Muscle of arm (tissue), 12 donors: ENCODE measurements around the gene MYO1B. TPM values are rescaled to one million over a fixed set of nuclear protein-coding genes. Genes with fewer than 3 reads are reported as not detected.

ENCODE experiments used
- DNase-seq: peaks from one replicate; pipeline ENCODE4 v3.0.0-alpha.2; 2013
- polyA plus RNA-seq, 12 donors: library from polyadenylated mRNA; unstranded; fragments of 120-200 nt; gene quantifications; one replicate each; pipeline ENCODE4 v1.2.1, GENCODE V29; 2013; ENCODE audit not compliant: insufficient read length in 12 of 12

The MYO1B gene
- polyA plus RNA-seq, 12 donors: 68.4 to 109 (median 95.7) TPM; not detected in 1

DNA sequence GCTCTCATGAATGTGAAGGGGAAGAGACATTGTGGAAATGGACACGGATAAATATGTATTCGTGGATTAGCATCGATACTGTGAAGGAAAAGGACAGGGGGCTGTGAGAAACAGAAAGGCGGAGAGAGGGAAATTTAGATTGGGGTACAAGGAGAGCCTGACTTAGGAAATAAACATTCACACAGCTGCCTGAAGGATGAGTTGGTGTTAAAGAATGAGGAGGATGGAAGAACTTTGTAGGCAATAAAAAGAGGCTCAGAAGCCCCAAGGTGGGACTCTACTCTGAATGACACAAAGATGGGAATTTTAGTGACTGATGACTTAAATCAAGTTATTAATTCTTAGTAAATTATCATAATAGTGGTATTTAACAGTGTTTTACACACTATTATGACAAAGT is 10.1 kb downstream of the MYO1B start:
- no peak for DNase-seq

DNA sequence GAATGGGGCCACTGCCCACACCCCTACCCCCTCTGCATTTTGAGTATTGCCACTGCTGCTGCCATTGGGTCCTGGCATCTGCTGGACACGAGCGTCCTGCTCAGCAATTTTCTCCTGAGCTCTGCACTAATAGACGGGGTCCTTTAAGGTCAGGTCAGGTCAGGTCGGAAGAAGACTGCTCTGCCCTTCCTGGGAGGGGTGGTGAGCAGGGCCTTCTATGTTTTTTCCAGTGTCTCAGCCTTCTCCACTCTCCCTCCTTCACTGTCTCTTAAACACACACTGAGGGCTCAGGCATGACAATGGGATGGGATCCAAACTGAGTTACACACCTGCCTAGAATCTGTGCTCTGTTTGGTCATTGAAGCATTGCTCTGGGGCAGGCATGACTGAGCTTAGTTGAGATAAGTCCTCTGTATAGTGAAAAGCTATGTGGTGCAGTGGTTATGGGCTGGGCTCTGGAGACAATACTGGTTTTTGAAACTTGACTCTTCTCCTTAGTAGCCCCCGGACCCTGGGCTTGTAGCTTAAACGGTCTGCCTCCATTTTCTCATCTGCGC is 10.6 kb downstream of the MYO1B start:
- no peak for DNase-seq

DNA sequence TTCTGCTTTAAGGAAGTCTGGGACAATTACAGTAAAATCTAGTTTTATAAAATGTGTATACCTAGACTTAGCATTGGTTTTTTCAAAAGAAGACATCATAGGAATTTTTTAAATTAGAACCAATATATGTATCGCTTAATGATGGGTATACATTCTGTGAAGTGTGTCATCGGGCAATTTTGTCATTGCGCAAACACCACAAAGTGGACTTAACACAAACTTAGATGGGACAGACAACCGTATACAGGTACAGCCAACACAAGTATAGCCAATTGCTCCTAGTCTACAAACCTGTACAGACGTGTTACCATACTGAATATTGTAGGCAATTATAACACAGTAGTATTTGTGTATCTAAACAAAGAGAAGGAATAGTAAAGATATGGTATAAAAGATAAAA is 12.7 kb downstream of the MYO1B start:
- DNase-seq: no peak

DNA sequence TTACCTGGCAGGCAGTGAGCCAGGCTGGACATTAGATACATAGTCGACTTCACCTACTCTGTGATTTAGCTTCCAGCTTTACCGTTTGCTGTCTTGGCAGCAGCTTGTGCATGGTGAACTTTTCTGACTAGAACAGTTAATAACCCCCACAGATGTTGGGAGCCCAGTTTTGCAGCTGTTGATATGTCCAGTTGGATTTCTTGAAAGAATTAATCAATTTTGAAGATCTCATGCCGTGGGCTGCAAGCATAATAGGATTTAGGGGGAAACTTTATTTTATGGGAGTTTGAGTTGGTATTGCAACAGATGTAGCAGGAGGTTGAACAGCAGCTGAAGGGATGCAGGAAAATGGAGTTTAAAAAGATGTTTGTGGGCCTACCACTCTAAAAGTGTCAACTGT is 13.8 kb downstream of the MYO1B start:
- no peak for DNase-seq

DNA sequence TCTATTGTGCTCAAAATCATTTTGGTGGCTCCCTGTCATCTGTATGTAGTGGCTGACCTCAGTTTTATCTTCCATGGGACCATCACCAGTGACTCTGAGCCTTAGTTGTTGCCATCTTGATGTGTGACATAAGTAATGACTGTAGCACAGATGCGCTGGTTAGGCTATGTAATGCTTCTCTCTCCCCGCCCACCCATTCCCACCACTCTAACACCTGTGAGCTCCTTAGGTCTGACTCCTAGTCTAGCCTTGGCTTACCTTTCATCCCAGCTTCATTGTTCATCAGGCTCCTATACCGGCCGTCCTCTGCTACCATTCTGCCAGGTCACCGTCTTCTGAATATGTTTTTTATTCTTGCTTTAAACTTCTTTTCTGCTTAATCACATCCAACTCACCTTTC is 17.2 kb downstream of the MYO1B start:
- DNase-seq: no peak

DNA sequence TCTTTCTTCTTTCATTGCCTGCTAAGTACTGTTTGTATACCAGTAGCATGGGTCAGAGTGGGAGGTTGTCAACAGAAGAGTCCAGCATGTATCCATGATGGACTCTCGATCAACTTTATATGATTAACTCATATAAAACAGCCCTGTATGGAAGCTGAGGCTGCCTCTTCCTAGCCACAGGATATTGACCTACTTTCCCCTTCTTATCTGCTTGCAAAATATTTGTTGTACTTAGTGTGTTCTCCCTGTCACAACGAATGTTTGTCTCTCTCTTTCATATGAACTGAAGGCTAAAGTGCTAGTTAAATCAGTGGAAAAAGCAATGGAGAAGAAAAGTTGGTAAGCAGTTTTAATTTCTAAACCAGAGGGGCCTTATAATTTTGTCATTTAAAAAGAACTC is 17.8 kb downstream of the MYO1B start:
- no peak for DNase-seq

DNA sequence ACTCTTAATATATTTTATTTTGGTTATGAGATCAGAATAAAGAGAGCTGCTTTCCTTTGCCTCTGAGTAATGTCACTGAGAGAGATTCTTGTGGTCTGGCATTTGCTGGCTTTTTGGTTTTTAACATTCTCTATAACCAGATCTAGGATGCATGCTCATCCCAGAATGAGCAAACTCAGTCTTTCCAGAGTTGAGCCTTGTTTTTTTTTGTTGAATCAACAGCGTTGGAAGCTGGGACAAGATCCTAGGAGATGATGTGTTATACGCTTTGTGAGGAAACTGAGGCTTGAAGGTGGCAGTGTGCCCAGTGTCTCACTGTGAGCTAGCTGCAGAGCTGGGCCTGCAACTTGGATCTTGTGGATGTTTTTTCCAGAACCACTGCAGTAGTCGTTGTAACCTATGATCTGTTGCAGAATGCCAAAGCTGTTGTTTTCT is 19.5 kb downstream of the MYO1B start:
- DNase-seq: no peak

DNA sequence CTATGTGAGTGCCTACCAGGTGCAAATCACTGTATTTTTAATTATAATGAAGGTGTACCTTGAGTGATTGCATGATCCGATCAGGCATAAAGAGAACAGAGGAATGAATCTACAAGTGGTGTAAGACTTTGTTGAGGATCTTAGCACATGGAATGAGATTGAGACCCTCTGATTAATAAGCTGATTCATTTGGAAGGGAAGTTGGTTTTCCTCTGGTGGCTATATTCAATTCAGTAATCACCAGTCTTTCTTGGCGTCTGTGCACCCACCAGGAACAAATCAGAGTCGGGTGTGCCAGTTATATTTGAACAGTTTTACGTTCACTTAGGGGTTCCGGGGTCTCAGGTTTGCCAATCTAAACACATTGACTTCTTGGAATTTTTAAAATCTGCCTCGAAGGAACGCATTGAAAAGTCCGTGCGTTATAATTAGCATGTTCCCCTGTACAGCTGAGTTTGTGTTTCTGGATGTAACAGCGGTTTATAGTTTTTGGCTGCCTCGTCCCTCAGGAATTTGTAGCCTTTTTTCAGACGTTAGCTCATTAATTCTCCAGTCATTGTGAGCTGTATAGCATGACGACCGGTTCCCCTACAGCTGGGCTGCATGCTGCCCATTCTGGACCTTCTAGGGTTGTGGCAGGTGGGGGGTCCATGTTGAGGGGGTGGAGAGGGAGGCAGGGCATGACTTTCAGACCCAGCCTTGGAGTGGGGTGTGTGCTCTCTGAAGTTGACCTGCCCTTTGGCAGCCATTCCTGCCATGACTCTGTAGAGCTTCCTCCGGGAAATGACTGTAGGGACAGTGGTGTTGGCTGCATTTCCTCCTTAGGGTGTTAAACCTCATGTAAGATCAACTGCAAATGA is 20.3 kb downstream of the MYO1B start:
- DNase-seq: no peak

DNA sequence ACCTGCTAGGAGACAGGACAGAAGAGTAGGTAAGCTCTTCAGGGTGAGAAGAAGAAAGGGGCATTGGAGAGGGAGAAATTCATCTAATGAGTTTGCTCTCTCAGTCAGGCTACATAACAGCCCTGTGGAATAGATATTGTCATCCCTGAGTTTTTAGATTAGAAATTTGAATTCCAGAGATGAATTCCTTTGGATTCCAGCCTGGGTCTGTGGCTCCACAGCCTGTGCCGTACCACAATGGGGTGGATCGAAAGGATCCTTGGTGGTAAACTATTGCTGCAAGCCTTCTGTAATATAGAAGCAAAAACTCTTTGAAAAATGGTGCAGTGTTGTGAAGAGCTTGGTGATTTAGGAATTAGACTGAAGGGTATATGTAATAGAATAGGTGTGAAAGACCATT is 21.0 kb downstream of the MYO1B start:
- no peak for DNase-seq

DNA sequence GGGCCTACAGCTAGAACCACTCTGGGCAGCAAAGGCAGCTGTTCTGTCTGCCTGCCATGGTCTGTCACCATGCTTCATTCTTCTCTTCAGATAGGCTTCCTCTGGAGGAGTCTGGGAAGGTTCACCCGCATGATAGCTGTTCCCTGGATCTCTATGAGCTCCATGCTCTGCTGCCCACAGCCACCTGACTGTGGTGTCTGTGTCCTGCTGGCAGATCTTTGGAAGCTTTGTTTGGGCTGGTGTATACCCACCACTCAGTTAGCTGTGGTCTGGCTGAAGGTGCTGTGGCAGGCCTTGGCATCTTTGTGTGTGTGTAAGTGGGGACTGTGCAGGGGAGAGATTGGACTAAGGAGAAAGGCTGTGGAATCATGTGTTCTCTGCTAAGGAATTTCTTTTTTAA is 23.4 kb downstream of the MYO1B start:
- no peak for DNase-seq

DNA sequence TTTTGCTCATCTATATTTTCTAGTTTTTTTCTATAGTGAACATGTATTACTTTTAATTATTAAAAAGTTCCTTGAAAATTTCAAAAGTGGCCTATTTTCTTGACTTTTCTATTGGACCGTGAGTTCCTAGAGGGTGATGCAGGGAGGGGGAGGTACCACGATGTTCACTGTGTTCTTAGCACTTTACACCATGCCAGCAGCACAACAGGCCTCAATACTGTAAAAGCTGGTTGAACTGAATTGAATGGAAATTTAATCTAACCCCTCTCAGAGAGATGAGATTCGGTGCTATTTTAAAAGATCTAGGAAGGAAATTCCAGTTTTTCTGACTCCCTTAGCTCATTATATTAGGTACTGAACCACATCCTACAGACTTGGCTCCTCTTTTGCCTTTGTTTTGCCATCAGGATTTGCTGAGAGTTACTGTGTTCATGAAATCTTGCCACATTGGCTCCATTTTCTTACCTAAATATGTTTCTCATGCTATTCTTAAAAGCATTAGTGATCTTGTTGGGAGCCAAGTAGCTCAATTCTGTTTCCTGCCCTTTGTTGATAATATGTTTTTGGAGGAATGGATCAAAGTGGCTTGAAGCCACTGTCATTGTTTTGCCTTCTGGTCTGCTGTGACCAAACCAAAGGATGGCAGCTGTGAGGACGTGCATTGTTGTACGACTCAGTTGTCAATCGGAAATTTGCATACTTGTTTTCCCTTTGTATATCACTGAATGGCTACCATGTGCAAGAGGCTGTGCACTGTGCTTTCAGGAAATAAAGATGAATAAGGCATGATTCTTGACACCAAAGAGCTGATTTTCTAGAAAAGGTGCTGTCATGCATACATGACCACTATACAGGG is 25.3 kb downstream of the MYO1B start:
- no peak for DNase-seq

DNA sequence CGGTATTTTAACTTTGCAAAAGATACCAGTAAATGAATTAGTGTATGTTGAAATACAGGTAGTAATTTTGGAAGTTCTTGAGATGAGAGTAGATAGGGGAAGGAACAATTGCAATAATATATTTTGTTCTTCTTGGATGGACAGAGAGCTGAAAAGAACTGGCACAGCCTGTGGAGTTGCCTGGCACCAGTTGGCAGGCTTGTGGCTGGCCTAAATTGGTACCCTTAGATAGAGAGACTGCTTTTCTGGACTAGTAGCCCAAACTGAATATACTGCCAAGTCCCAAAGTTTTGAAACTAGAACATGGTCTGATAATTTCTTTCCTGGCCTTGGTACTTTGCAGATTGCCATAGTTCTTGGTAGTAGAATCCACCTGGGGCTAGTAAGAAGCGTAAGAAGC is 26.9 kb downstream of the MYO1B start:
- DNase-seq: no peak

DNA sequence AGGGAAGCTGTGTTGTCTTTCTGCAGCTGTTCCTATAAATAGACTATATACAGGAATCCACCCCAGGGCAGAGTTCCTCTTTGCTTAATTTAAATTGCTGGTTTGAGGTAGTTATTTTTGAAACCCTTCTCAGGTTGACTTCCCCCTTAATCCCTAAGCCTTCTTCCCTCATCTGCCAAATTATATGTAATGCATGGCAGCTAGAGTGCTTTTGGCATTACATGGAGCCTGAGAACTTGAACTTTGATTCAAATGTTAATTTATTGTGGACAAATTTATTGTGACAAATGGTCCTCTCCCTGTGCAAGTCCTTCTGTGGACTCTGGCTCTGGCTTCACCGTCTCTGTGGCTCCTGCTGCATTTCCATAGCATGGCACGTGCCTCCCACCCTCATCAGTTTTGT is 29.2 kb downstream of the MYO1B start:
- DNase-seq: no peak

DNA sequence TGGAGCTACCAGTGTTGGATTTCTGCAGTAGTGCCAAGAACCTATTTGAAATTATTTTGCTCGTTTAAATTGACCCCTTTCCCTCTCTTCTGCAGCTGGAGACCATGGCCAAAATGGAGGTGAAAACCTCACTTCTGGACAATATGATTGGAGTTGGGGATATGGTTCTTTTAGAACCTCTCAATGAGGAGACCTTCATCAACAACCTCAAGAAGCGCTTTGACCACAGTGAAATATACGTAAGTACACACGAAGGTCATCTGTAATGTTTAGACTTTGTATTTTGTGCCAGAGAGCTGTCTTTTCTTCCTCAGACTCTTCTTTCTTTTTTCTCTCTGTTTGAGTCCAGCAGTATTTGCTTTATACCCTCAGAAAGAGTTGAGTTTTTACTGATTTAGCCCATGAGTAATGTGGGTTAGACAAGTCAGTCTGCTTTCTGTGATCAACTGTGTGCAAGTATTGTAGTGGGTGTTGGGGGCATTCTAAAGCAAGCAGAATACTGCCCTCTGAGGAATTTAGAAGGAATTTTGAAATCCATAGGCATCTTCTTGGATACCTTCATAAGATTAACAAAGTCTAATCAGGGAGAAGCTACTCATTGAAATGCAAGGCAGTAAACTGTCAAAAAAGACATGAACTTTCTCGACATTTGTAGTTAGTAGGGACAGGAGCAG is 31.7 kb downstream of the MYO1B start:
- DNase-seq: no peak

DNA sequence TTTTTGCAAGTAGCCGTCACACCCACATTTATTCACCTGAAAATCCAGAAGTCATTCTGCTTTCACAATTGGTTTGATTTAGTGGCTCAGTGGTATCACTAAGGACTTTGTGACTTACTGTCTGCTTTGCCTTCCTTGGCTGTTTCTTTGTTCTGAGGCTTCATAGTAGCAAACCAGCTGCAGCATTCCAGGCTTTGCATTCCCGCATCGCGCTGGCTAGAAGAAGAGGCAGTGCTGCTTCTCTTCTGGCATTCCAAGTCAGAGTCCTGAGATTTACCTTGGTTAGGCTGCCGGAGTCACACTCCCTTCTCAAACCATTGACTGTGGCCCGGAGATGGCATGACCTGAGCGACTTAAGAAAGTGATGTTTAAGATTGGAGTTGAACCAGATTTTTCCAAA is 35.1 kb downstream of the MYO1B start:
- no peak for DNase-seq

DNA sequence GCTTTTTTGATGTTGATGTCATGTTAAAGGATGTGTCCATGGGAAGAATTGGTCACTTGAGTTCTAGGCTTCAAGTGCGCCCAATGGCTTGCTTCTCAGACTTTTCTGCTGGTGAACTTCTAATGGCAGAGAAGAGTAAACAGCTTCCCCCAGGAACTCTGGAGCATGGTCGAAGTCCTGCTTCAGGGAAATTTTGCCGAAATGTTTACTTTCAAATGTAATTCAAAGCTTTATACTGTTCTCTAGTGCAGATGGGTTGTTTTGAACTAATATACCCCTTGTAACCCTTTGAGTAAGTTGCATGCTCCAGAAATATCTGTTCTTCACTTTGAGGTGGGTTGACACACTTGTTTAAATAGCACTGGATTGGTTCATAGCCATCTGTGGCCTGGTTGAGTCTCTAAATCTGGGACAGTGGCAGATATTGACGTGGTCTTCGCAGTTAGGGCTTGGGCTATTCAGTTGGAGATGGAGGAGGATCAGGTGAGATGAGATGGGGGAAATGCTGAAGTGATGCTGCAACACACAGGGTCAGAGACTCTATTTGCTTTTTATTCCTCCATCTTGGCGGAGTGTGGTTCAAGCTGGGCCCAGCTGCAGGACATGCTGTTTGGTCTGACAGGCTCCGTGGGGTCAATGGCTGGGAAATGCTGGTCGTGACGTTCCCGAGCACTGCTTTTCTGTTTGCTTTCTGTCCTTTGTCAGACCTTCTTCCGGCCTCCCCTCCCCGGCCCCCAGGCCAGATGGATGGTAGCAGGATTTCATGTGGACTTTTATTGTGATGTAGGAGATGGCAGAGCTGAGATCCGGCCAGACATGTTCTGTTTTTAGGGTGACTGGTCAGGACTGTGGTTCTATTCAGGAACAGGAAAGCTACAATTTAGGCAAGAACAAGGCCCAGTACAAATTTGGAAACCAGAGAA is 35.9 kb downstream of the MYO1B start:
- DNase-seq: no peak

DNA sequence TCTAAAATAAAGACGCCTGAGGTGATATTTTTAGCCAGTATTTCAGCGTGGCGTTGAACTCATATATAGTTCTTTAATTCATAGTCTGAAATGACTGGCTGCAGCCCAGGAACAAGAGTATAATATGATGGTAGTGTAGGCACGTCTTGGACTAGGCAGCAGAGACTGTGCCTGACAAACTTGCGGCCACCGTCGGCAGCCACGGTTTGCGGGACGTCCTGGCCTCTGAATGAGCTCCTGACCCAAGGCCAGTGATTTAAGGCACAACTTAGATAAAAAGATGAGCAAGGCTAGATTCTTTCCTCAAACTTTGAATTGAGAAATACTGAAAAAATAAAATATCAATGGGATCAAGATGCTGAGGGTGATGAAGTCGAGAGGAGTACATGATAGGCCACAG is 40.0 kb downstream of the MYO1B start:
- no peak for DNase-seq

DNA sequence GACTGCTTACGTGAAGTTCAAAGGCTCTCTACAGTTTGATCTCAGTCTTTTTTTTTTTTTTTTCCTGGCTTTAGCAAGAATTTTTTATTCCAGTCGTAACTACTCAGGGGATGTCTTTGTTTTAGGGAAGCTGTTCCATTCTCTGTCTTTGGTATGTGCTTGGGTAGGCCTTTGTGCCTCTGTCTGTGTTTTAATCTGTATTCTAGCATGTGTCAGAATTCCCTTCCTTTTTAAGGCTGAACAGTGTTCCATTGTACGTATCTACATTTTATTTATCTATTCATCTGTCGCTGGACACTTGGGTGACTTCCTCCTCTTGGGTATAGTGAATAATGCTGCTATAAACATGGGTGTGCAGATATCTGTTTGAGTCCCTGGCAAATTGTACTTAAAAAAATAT is 42.6 kb downstream of the MYO1B start:
- no peak for DNase-seq

DNA sequence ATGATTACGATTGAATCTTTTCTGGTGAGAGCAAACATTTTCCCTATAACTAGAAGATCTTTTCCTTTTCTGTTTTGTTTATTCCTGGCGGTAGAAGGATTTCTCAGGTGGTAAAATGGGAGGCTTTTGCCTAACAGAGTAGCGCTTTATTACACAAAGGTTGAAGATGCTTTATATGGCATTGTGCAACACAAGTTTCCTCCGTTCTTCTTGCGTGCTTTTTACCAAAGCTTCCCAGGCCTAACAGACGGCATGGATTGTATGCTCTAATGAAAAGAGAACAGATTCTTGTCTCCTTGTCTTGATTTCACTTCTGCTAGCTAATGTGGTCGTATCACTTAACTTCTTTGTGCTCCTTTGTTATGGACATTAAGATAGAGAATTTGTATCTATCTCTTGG is 43.8 kb downstream of the MYO1B start:
- no peak for DNase-seq

DNA sequence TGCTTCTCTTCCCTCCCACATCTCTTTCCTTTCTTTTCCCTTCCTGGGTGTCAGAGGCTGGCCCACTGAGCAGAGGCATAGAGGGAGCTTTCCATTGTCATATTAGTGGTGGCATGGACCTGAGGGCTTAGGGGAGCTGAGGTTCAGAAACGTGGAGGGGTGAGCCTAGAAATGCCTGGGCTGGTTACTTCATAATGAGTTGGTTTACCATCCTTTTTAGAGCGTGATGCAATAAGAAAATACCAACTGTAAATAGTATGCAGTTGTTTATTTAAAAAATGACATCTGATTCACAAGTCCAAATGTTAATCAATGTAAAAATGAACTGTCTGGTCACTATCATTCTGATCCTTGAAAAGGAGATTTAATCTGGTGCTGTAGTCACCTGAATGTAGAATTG is 46.3 kb downstream of the MYO1B start:
- DNase-seq: no peak

DNA sequence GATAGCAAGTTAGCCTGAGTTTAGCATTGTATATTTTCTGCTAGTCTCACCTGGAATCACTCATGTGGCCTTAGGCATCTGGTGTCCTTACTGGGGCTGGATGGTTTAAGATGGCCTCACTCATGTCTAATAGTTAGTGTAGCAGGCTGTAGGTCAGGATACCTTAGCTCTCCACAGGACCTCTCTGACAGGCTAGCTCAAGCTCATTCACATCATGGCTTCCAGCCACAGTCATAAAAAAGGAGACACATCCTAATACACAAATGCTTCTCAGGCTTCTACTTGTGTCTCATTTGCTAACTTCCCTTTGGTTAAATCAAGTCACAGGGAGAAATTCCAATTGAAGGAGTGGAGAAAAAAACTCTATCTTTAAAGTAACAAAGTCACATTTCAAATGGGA is 47.7 kb downstream of the MYO1B start:
- no peak for DNase-seq
